Measurements from ENCODE around the gene DMRTA2. TPM values are rescaled to one million over a fixed set of nuclear protein-coding genes. Genes with fewer than 3 reads are reported as not detected.

Gene DMRTA2
- total and polyA plus RNA-seq, 2 donors (not counting 1 experiment from before 2014, with no cell fraction given), result 0.05 TPM; not detected in 1

GRCh38 chr1:50414853-50415234 lies 8.4 kb downstream of the DMRTA2 start:
- H3K4me1 ChIP-seq (ENCODE audit: control insufficient read depth, extremely low read depth, insufficient read depth, low read length), result no peaks in the 10 kb centered on the region
- H3K9me3 ChIP-seq (ENCODE audit: control insufficient read depth, insufficient read depth, low read depth, low read length), result no peaks in the 10 kb centered on the region
- H4K20me1 ChIP-seq (ENCODE audit: control insufficient read depth, extremely low read depth, insufficient read depth, low read length), result no peaks in the 10 kb centered on the region
- no peak for DNase-seq (ENCODE audit: low read depth in 2 of 2)
- H2AFZ ChIP-seq (ENCODE audit: low read length), result no peak overlapping the region
- no peaks in the 10 kb centered on the region for H3K79me2 ChIP-seq (ENCODE audit: control insufficient read depth, insufficient read depth, low read length)
- no peaks in the 10 kb centered on the region for H3K36me3 ChIP-seq (ENCODE audit: control insufficient read depth, insufficient read depth, low read length)
- no peak overlapping the region for H3K27ac ChIP-seq (ENCODE audit: insufficient read depth, low read length)
- peaks cover 67% of the 10 kb centered on the region for H3K27me3 ChIP-seq (ENCODE audit: control insufficient read depth, insufficient read depth, low read length)
- no peak for TF ChIP-seq EZH2 (IDR thresholded peaks at IDR 0.05; ENCODE audit: low read length, missing control alignments)
- no peak for TF ChIP-seq CTCF (conservative IDR thresholded peaks at IDR 0.05 in 1 of 2, IDR thresholded peaks at IDR 0.05 in 1 of 2; ENCODE audit: low read depth in 1 of 2, low read length in 2 of 2)
- H3K9ac ChIP-seq (ENCODE audit: insufficient read depth, low read length), result no peak overlapping the region
- no peak overlapping the region for H3K4me2 ChIP-seq (ENCODE audit: extremely low read depth, insufficient read depth, low read length)
- no peak overlapping the region for H3K4me3 ChIP-seq (replicated peaks in 1 of 4; ENCODE audit: control extremely low read depth in 1 of 4, insufficient read depth in 1 of 4, low read depth in 3 of 4, low read length in 4 of 4)

- Histone ChIP-seq H4K20me1 (ENCODE audit: control insufficient read depth, extremely low read depth, insufficient read depth, low read length) (no peaks in the 10 kb centered on the region), H3K4me2 (ENCODE audit: extremely low read depth, insufficient read depth, low read length) (no peak overlapping the region), H3K27ac (ENCODE audit: insufficient read depth, low read length) (no peak overlapping the region), H3K27me3 (ENCODE audit: control insufficient read depth, insufficient read depth, low read length) (peaks cover 48% of the 10 kb centered on the region), H3K4me3 (replicated peaks in 1 of 4; ENCODE audit: control extremely low read depth in 1 of 4, insufficient read depth in 1 of 4, low read depth in 3 of 4, low read length in 4 of 4) (no peak overlapping the region), H2AFZ (ENCODE audit: low read length) (no peak overlapping the region), H3K9ac (ENCODE audit: insufficient read depth, low read length) (no peak overlapping the region), H3K9me3 (ENCODE audit: control insufficient read depth, insufficient read depth, low read depth, low read length) (no peaks in the 10 kb centered on the region), H3K4me1 (ENCODE audit: control insufficient read depth, extremely low read depth, insufficient read depth, low read length) (no peaks in the 10 kb centered on the region), H3K79me2 (ENCODE audit: control insufficient read depth, insufficient read depth, low read length) (no peaks in the 10 kb centered on the region), H3K36me3 (ENCODE audit: control insufficient read depth, insufficient read depth, low read length) (no peaks in the 10 kb centered on the region)
- no peak for DNase-seq (ENCODE audit: low read depth in 2 of 2)
- TF ChIP-seq CTCF (conservative IDR thresholded peaks at IDR 0.05 in 1 of 2, IDR thresholded peaks at IDR 0.05 in 1 of 2; ENCODE audit: low read depth in 1 of 2, low read length in 2 of 2) (no peak), EZH2 (IDR thresholded peaks at IDR 0.05; ENCODE audit: low read length, missing control alignments) (no peak)
Observed at GRCh38 chr1:50412813-50413476, 10.3 kb downstream of the DMRTA2 start.

- Histone ChIP-seq H3K27me3 (ENCODE audit: control insufficient read depth, insufficient read depth, low read length) (no peaks in the 10 kb centered on the region), H3K79me2 (ENCODE audit: control insufficient read depth, insufficient read depth, low read length) (no peaks in the 10 kb centered on the region), H3K9ac (ENCODE audit: insufficient read depth, low read length) (no peak overlapping the region), H3K4me3 (replicated peaks in 1 of 4; ENCODE audit: control extremely low read depth in 1 of 4, insufficient read depth in 1 of 4, low read depth in 3 of 4, low read length in 4 of 4) (no peak overlapping the region), H3K27ac (ENCODE audit: insufficient read depth, low read length) (no peak overlapping the region), H2AFZ (ENCODE audit: low read length) (no peak overlapping the region), H4K20me1 (ENCODE audit: control insufficient read depth, extremely low read depth, insufficient read depth, low read length) (no peaks in the 10 kb centered on the region), H3K9me3 (ENCODE audit: control insufficient read depth, insufficient read depth, low read depth, low read length) (no peaks in the 10 kb centered on the region), H3K36me3 (ENCODE audit: control insufficient read depth, insufficient read depth, low read length) (no peaks in the 10 kb centered on the region), H3K4me1 (ENCODE audit: control insufficient read depth, extremely low read depth, insufficient read depth, low read length) (no peaks in the 10 kb centered on the region), H3K4me2 (ENCODE audit: extremely low read depth, insufficient read depth, low read length) (no peak overlapping the region)
- no peak for DNase-seq (ENCODE audit: low read depth in 2 of 2)
- TF ChIP-seq EZH2 (IDR thresholded peaks at IDR 0.05; ENCODE audit: low read length, missing control alignments), result no peak
Observed at GRCh38 chr1:50405814-50406213, 17.4 kb downstream of the DMRTA2 start.

Data from fibroblast of lung (primary cell).